Measurements from ENCODE around the gene PAM.

DNA sequence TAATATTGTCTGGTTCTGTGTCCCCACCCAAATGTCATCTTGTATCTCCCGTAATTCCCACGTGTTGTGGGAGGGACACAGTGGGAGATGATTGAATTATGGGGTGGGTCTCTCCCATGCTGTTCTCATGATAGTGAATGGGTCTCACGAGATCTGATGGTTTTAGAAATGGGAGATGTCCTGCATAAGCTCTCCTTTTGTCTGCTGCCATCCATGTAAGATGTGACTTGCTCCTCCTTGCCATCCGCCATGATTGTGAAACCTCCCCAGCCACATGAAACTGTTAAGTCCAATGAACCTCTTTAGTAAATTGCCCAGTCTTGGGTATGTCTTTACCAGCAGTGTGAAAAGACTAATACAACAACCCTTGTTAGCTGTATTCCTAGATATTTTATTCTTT is 320.3 kb downstream of the PAM start:
- TF ChIP-seq, protein P1, sequence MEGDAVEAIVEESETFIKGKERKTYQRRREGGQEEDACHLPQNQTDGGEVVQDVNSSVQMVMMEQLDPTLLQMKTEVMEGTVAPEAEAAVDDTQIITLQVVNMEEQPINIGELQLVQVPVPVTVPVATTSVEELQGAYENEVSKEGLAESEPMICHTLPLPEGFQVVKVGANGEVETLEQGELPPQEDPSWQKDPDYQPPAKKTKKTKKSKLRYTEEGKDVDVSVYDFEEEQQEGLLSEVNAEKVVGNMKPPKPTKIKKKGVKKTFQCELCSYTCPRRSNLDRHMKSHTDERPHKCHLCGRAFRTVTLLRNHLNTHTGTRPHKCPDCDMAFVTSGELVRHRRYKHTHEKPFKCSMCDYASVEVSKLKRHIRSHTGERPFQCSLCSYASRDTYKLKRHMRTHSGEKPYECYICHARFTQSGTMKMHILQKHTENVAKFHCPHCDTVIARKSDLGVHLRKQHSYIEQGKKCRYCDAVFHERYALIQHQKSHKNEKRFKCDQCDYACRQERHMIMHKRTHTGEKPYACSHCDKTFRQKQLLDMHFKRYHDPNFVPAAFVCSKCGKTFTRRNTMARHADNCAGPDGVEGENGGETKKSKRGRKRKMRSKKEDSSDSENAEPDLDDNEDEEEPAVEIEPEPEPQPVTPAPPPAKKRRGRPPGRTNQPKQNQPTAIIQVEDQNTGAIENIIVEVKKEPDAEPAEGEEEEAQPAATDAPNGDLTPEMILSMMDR (IDR thresholded peaks at IDR 0.05): no peak
- no peak for TF ChIP-seq POLR2A (IDR thresholded peaks at IDR 0.05)

Measured in heart left ventricle (tissue), 13 donors.